Stimulated activated naive B cell treated with anti-CD40 and anti-IgM and Interleukin-4, amounts not matched to agents 10 μg/mL and 1 μg/mL and 100 μg/mL, for 72 hours (primary cell): ENCODE measurements around the gene FUT1.
"Not testable (repeated sequence)": the region's sequence is repeated elsewhere in the genome, so short reads cannot be mapped to it uniquely, and the experiment has no call there.

Experiments used
- ATAC-seq, 2 donors: fragments of 150-1000 bp; cut with Tn5 transposase; replicated peaks; 2 replicates each; pipeline ENCODE4 v1.10.0; 2021; ENCODE audit warnings: moderate library complexity in 1 of 2
- DNase-seq: peaks from one replicate; pipeline ENCODE4 v3.0.0; 2021
- H3K27ac Mint-ChIP-seq: one replicate; pipeline ENCODE4 v1.8.0; 2022; ENCODE audit warnings: mild to moderate bottlenecking, mixed read lengths
- H3K27me3 Mint-ChIP-seq, 2 donors: one replicate each; pipeline ENCODE4 v1.8.0; 2022; ENCODE audit warnings: mixed read lengths in 2 of 2
- H3K36me3 Mint-ChIP-seq, 2 donors: one replicate each; pipeline ENCODE4 v1.8.0; 2022; ENCODE audit warnings: mixed read lengths in 2 of 2, mild to moderate bottlenecking in 1 of 2
- H3K4me1 Mint-ChIP-seq, 2 donors: one replicate each; pipeline ENCODE4 v1.8.0; 2022; ENCODE audit warnings: mixed read lengths in 2 of 2, mild to moderate bottlenecking in 1 of 2
- H3K4me3 Mint-ChIP-seq, 2 donors: one replicate each; pipeline ENCODE4 v1.8.0; 2022; ENCODE audit warnings: mild to moderate bottlenecking in 2 of 2, mixed read lengths in 2 of 2, moderate library complexity in 1 of 2
- H3K9me3 Mint-ChIP-seq, 2 donors: one replicate each; pipeline ENCODE4 v1.8.0; 2022; ENCODE audit warnings: mixed read lengths in 2 of 2, mild to moderate bottlenecking in 1 of 2

FUT1 gene

GRCh38 chr19:48779636-48780035 lies 27.2 kb upstream of the FUT1 start:
- no peak for DNase-seq
- peaks cover 14 to 20% of the 10 kb centered on the region in 2 donors for H3K4me1 Mint-ChIP-seq
- H3K27me3 Mint-ChIP-seq = no peaks in the 10 kb centered on the region
- H3K9me3 Mint-ChIP-seq = no peaks in the 10 kb centered on the region
- H3K36me3 Mint-ChIP-seq = peaks cover 0 to 1% of the 10 kb centered on the region in 2 donors
- H3K27ac Mint-ChIP-seq = no peak overlapping the region
- peak; percentile 40 to 46 for ATAC-seq
- H3K4me3 Mint-ChIP-seq = no peak overlapping the region

GRCh38 chr19:48777720-48778119 lies 25.3 kb upstream of the FUT1 start:
- H3K27me3 Mint-ChIP-seq = peaks cover 0 to under 1% of the 10 kb centered on the region in 2 donors
- peaks cover 14 to 20% of the 10 kb centered on the region in 2 donors for H3K4me1 Mint-ChIP-seq
- H3K9me3 Mint-ChIP-seq = no peaks in the 10 kb centered on the region
- H3K4me3 Mint-ChIP-seq = no peak overlapping the region
- no peak overlapping the region for H3K27ac Mint-ChIP-seq
- H3K36me3 Mint-ChIP-seq = peaks cover 0 to 1% of the 10 kb centered on the region in 2 donors
- no peak for ATAC-seq
- no peak for DNase-seq

- ATAC-seq (no peak), DNase-seq (no peak)
- no peak overlapping the region for H3K27ac Mint-ChIP-seq
- H3K4me3 Mint-ChIP-seq = no peak overlapping the region
- peaks cover 0 to 1% of the 10 kb centered on the region in 2 donors for H3K36me3 Mint-ChIP-seq
- H3K9me3 Mint-ChIP-seq = no peaks in the 10 kb centered on the region
- H3K27me3 Mint-ChIP-seq = peaks cover 1 to 3% of the 10 kb centered on the region in 2 donors
- peaks cover 11 to 15% of the 10 kb centered on the region in 2 donors for H3K4me1 Mint-ChIP-seq
Observed at GRCh38 chr19:48777139-48777538, 24.7 kb upstream of the FUT1 start.

GRCh38 chr19:48772503-48772953 lies 20.1 kb upstream of the FUT1 start:
- no peak for ATAC-seq
- Mint-ChIP-seq H3K27ac (no peak overlapping the region), H3K36me3 (peaks cover 0 to 3% of the 10 kb centered on the region in 2 donors), H3K9me3 (no peaks in the 10 kb centered on the region), H3K4me1 (no peaks in the 10 kb centered on the region), H3K4me3 (no peak overlapping the region), H3K27me3 (peaks cover 11 to 32% of the 10 kb centered on the region in 2 donors)
- DNase-seq = no peak

GRCh38 chr19:48770734-48771472 lies 18.5 kb upstream of the FUT1 start:
- Mint-ChIP-seq H3K27ac (no peak overlapping the region), H3K4me3 (no peak overlapping the region), H3K36me3 (peaks cover 0 to 2% of the 10 kb centered on the region in 2 donors), H3K9me3 (no peaks in the 10 kb centered on the region), H3K4me1 (no peaks in the 10 kb centered on the region), H3K27me3 (peaks cover 16 to 40% of the 10 kb centered on the region in 2 donors)
- no peak for DNase-seq
- no peak for ATAC-seq

- Mint-ChIP-seq H3K4me3 (no peak overlapping the region), H3K27me3 (peaks cover 19 to 46% of the 10 kb centered on the region in 2 donors), H3K27ac (no peak overlapping the region), H3K9me3 (no peaks in the 10 kb centered on the region), H3K36me3 (peaks cover 0 to 2% of the 10 kb centered on the region in 2 donors), H3K4me1 (no peaks in the 10 kb centered on the region)
- ATAC-seq (no peak), DNase-seq (no peak)
Observed at GRCh38 chr19:48770266-48770665, 17.8 kb upstream of the FUT1 start.

GRCh38 chr19:48768994-48769713 lies 16.7 kb upstream of the FUT1 start:
- peaks cover 25 to 53% of the 10 kb centered on the region in 2 donors for H3K27me3 Mint-ChIP-seq
- DNase-seq = no peak
- H3K4me1 Mint-ChIP-seq = no peaks in the 10 kb centered on the region
- no peak for ATAC-seq
- H3K27ac Mint-ChIP-seq = no peak overlapping the region
- no peak overlapping the region for H3K4me3 Mint-ChIP-seq
- H3K36me3 Mint-ChIP-seq = peaks cover 0 to 2% of the 10 kb centered on the region in 2 donors
- no peaks in the 10 kb centered on the region for H3K9me3 Mint-ChIP-seq

- H3K9me3 Mint-ChIP-seq, H3K27ac Mint-ChIP-seq, ATAC-seq, H3K4me3 Mint-ChIP-seq, DNase-seq, H3K4me1 Mint-ChIP-seq, H3K36me3 Mint-ChIP-seq: not testable (repeated sequence)
- H3K27me3 Mint-ChIP-seq = peaks cover 25 to 56% of the 10 kb centered on the region in 2 donors
Observed at GRCh38 chr19:48768171-48768753, 15.8 kb upstream of the FUT1 start.

- not testable (repeated sequence) for H3K9me3 Mint-ChIP-seq, H3K36me3 Mint-ChIP-seq, ATAC-seq, H3K27ac Mint-ChIP-seq, H3K4me1 Mint-ChIP-seq, H3K4me3 Mint-ChIP-seq, DNase-seq
- H3K27me3 Mint-ChIP-seq = peaks cover 42 to 72% of the 10 kb centered on the region in 2 donors
Observed at GRCh38 chr19:48765816-48766215, 13.4 kb upstream of the FUT1 start.

- H3K4me1 Mint-ChIP-seq = peaks cover 0 to 3% of the 10 kb centered on the region in 2 donors
- no peaks in the 10 kb centered on the region for H3K36me3 Mint-ChIP-seq
Observed at GRCh38 chr19:48760504-48761205, 8.2 kb upstream of the FUT1 start.

GRCh38 chr19:48757741-48758144 lies 5.3 kb upstream of the FUT1 start:
- H3K4me3 Mint-ChIP-seq = no peak overlapping the region
- no peaks in the 10 kb centered on the region for H3K9me3 Mint-ChIP-seq
- no peak for ATAC-seq
- peaks cover 46 to 76% of the 10 kb centered on the region in 2 donors for H3K27me3 Mint-ChIP-seq
- no peak overlapping the region for H3K27ac Mint-ChIP-seq
- H3K4me1 Mint-ChIP-seq = peaks cover 8 to 11% of the 10 kb centered on the region in 2 donors
- no peak for DNase-seq
- no peaks in the 10 kb centered on the region for H3K36me3 Mint-ChIP-seq

More at GRCh38 chr19:48760504-48761205, 8.2 kb upstream of the FUT1 start:
- ATAC-seq = no peak
- H3K27me3 Mint-ChIP-seq = peaks cover 37 to 67% of the 10 kb centered on the region in 2 donors
- H3K9me3 Mint-ChIP-seq = no peaks in the 10 kb centered on the region
- no peak overlapping the region for H3K4me3 Mint-ChIP-seq
- H3K27ac Mint-ChIP-seq = no peak overlapping the region
- DNase-seq = no peak

GRCh38 chr19:48757089-48757675 lies 4.7 kb upstream of the FUT1 start:
- H3K4me1 Mint-ChIP-seq = peaks cover 8 to 14% of the 10 kb centered on the region in 2 donors
- H3K36me3 Mint-ChIP-seq = no peaks in the 10 kb centered on the region
- H3K4me3 Mint-ChIP-seq = no peak overlapping the region
- DNase-seq (no peak), ATAC-seq (no peak)
- no peak overlapping the region for H3K27ac Mint-ChIP-seq
- peaks cover 43 to 73% of the 10 kb centered on the region in 2 donors for H3K27me3 Mint-ChIP-seq
- no peaks in the 10 kb centered on the region for H3K9me3 Mint-ChIP-seq

GRCh38 chr19:48756686-48757085 lies 4.2 kb upstream of the FUT1 start:
- no peak overlapping the region for H3K4me3 Mint-ChIP-seq
- H3K9me3 Mint-ChIP-seq = no peaks in the 10 kb centered on the region
- DNase-seq (no peak), ATAC-seq (no peak)
- no peak overlapping the region for H3K27ac Mint-ChIP-seq
- no peaks in the 10 kb centered on the region for H3K36me3 Mint-ChIP-seq
- peaks cover 41 to 72% of the 10 kb centered on the region in 2 donors for H3K27me3 Mint-ChIP-seq
- H3K4me1 Mint-ChIP-seq = peaks cover 10 to 17% of the 10 kb centered on the region in 2 donors

GRCh38 chr19:48756212-48756611 lies 3.8 kb upstream of the FUT1 start:
- Mint-ChIP-seq H3K4me3 (no peak overlapping the region), H3K36me3 (no peaks in the 10 kb centered on the region), H3K9me3 (no peaks in the 10 kb centered on the region), H3K27me3 (peaks cover 39 to 71% of the 10 kb centered on the region in 2 donors), H3K4me1 (peaks cover 11 to 17% of the 10 kb centered on the region in 2 donors), H3K27ac (no peak overlapping the region)
- ATAC-seq (no peak), DNase-seq (no peak)
